ENCODE data around the gene CFAP410. TPM values are rescaled to one million over a fixed set of nuclear protein-coding genes. Genes with fewer than 3 reads are reported as not detected.

Gene CFAP410
- total RNA-seq, 2 donors from 2014 or later: 48.8 to 51.3 TPM

DNA sequence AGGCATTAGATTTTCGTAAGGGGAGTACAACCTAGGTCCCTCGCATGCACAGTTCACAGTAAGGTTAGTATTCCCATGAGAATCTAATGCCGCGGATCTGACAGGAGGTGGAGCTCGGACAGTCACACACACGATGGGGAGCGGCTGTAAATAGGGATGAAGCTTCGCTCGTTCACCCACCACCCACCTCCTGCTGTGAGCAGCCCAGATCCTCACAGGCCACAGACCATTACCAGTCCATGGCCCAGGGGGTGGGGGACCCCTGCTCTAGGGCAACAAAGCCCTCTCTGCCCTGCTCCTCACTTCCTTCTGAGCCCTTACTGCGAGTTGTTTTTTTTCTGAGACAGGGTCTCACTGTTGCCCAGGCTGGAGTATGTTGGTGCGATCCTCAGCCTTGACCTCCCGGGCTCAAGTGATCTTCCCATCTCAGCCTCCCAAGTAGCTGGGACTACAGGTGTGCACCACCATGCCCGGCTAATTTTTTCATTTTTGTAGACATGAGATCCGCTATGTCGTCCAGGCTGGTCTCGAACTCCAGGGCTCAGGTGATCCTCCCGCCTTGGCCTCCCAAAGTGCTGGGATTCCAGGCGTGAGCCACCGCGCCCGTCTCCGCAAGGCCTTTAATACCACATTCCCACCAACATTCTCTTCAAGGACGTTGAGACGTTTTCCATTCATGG, 35.6 kb upstream of the CFAP410 start:
- Histone ChIP-seq H3K27me3 (replicated peaks; ENCODE audit: insufficient read depth) (no peaks in the 10 kb centered on the region), H3K9me3 (no peaks in the 10 kb centered on the region), H3K4me1 (ENCODE audit: control insufficient read depth in 1 of 2, low read depth in 2 of 2) (peaks cover 0 to 5% of the 10 kb centered on the region in 2 donors), H3K4me3 (no peak overlapping the region), H3K36me3 (no peaks in the 10 kb centered on the region), H3K27ac (no peak overlapping the region)
- DNase-seq (ENCODE audit: low spot score): no peak
- TF ChIP-seq, protein P1, sequence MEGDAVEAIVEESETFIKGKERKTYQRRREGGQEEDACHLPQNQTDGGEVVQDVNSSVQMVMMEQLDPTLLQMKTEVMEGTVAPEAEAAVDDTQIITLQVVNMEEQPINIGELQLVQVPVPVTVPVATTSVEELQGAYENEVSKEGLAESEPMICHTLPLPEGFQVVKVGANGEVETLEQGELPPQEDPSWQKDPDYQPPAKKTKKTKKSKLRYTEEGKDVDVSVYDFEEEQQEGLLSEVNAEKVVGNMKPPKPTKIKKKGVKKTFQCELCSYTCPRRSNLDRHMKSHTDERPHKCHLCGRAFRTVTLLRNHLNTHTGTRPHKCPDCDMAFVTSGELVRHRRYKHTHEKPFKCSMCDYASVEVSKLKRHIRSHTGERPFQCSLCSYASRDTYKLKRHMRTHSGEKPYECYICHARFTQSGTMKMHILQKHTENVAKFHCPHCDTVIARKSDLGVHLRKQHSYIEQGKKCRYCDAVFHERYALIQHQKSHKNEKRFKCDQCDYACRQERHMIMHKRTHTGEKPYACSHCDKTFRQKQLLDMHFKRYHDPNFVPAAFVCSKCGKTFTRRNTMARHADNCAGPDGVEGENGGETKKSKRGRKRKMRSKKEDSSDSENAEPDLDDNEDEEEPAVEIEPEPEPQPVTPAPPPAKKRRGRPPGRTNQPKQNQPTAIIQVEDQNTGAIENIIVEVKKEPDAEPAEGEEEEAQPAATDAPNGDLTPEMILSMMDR (IDR thresholded peaks at IDR 0.05): no peak
- ATAC-seq (ENCODE audit: insufficient number of reproducible peaks, low FRiP score, low read depth): no peak

DNA sequence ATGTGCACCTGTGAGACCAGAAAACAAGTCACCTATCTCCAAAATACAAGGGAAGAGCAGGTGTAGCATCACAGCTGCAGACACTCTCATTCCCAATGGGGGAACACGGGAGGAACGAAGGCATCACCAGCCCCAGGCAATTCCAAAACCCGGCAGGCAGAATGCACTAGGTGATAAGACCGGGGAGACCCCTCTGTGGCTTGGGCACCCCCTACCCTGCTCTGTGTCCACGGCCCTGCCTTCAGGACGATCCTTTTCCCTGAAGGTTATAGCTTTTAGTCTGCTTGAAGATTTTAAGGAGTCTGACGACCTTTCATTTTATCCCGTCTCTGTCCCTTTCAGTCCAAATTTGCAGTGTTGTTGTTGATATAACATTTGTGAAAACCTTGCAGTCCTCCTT, 33.4 kb upstream of the CFAP410 start:
- Histone ChIP-seq H3K27ac (no peak overlapping the region), H3K9me3 (no peaks in the 10 kb centered on the region), H3K4me1 (ENCODE audit: control insufficient read depth in 1 of 2, low read depth in 2 of 2) (peaks cover 0 to 5% of the 10 kb centered on the region in 2 donors), H3K27me3 (replicated peaks; ENCODE audit: insufficient read depth) (no peaks in the 10 kb centered on the region), H3K36me3 (no peaks in the 10 kb centered on the region), H3K4me3 (no peak overlapping the region)
- no peak for ATAC-seq (ENCODE audit: insufficient number of reproducible peaks, low FRiP score, low read depth)
- no peak for DNase-seq (ENCODE audit: low spot score)
- TF ChIP-seq, protein P1 (IDR thresholded peaks at IDR 0.05): no peak

DNA sequence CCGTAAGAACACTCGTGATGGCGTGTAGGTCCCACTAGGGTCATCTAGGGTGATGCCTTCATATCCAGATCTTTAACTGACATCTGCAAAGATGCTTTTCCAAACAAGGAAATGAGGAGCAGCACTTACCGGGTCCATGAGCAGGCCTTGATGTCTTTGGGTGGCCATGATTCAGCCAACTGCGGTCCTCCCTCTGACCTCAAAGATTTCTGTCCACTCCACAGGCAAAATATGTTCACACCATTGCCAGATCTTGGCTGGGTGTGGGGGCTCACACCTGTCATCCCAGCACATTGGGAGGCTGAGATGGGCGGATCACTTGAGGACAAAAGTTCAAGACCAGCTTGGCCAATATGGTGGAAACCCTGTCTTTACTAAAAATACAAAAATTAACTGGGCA, 32.4 kb upstream of the CFAP410 start:
- DNase-seq (ENCODE audit: low spot score): no peak
- TF ChIP-seq, protein P1 (IDR thresholded peaks at IDR 0.05): no peak
- Histone ChIP-seq H3K27me3 (replicated peaks; ENCODE audit: insufficient read depth) (no peaks in the 10 kb centered on the region), H3K9me3 (no peaks in the 10 kb centered on the region), H3K4me1 (ENCODE audit: control insufficient read depth in 1 of 2, low read depth in 2 of 2) (peaks cover 0 to 5% of the 10 kb centered on the region in 2 donors), H3K36me3 (no peaks in the 10 kb centered on the region), H3K27ac (no peak overlapping the region), H3K4me3 (no peak overlapping the region)
- ATAC-seq (ENCODE audit: insufficient number of reproducible peaks, low FRiP score, low read depth): no peak

DNA sequence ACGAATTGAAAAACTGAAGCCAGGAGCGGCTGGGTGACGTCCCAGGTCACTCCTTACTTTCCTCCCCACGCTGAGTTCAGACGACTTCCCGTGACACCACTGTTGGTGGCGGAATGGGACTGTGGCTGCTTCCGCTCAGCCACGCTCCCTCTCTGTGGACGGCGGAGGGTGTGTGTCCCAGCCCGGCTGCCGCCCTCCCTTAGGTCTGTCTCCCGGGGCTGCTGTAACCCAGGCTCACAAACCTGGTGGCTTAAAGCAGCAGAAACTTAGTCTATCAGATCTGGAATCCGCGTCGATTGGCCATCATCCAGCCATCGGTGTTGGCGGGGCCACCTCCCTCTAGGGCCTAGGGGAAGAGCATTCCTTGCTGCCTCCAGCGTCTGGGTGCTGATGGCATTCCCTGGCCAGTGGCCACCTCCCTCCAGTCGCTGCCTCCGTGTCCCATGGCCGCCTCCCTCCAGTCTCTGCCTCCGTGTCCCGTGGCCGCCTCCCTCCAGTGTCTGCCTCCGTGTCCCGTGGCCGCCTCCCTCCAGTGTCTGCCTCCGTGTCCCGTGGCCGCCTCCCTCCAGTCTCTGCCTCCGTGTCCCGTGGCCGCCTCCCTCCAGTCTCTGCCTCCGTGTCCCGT, 31.7 kb upstream of the CFAP410 start:
- no peak for ATAC-seq (ENCODE audit: insufficient number of reproducible peaks, low FRiP score, low read depth)
- Histone ChIP-seq H3K27ac (no peak overlapping the region), H3K27me3 (replicated peaks; ENCODE audit: insufficient read depth) (no peaks in the 10 kb centered on the region), H3K4me3 (no peak overlapping the region), H3K9me3 (no peaks in the 10 kb centered on the region), H3K36me3 (no peaks in the 10 kb centered on the region), H3K4me1 (ENCODE audit: control insufficient read depth in 1 of 2, low read depth in 2 of 2) (peaks cover 0 to 5% of the 10 kb centered on the region in 2 donors)
- DNase-seq (ENCODE audit: low spot score): no peak
- TF ChIP-seq, protein P1 (IDR thresholded peaks at IDR 0.05): no peak

DNA sequence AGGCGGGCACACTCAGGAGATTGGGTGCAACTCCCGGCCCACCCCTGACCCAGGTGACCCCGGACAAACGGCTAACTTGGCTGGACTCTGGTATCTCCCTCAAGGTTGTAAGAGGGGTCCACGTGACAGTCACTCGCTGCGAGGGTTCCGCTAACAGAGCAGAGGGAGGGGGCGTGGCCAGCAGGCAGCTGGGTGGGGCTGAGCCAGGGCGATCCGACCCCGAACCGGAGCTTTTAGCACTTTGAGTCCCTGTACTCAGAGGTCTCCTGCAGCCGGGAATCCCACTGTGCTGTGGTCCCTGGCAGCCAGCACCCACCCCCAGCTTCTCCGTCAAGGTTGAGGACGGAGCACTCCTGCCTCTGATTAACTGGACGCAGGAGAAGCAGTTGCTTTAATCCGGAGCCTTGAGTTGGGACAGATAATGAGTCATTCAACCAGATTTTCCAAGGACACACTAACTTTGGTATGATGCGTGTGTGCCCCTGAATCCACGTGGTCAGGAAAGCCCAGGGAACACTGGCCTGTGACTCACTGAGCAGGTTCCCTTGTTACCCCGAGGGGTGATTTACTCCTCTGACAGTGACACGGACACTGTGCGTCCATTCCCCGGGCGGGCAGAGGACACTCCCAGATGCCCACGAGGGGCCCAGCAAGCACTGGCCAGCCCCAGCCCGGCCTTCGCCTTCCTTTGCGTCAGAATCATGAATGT, 31.0 kb upstream of the CFAP410 start:
- Histone ChIP-seq H3K36me3 (no peaks in the 10 kb centered on the region), H3K4me1 (ENCODE audit: control insufficient read depth in 1 of 2, low read depth in 2 of 2) (peaks cover 0 to 5% of the 10 kb centered on the region in 2 donors), H3K27me3 (replicated peaks; ENCODE audit: insufficient read depth) (no peaks in the 10 kb centered on the region), H3K4me3 (no peak overlapping the region), H3K9me3 (no peaks in the 10 kb centered on the region), H3K27ac (no peak overlapping the region)
- ATAC-seq (ENCODE audit: insufficient number of reproducible peaks, low FRiP score, low read depth) (no peak), DNase-seq (ENCODE audit: low spot score) (no peak)
- TF ChIP-seq, protein P1 (IDR thresholded peaks at IDR 0.05): no peak
